Stromal cell of bone marrow (primary cell): ENCODE results near the gene KIF19.

Experiments
- DNase-seq: peaks from one replicate; pipeline ENCODE4 v3.0.0-alpha.2; 2012; ENCODE audit warnings: low read depth

KIF19 gene

GRCh38 chr17:74362810-74363498, 36.9 kb downstream of the KIF19 start:
- no peak for DNase-seq

GRCh38 chr17:74367206-74367605, 41.2 kb downstream of the KIF19 start, which contains the start of gene GPR142:
Gene GPR142 (plus strand): TSS chr17:74367506. CDS start chr17:74369541, 2,035 bp downstream.
- no peak for DNase-seq

GRCh38 chr17:74368341-74369081, 42.5 kb downstream of the KIF19 start:
- peak; percentile 22 for DNase-seq

GRCh38 chr17:74369221-74369620, 43.2 kb downstream of the KIF19 start:
- no peak for DNase-seq

GRCh38 chr17:74369665-74370490, 43.9 kb downstream of the KIF19 start:
- DNase-seq, result no peak

- no peak for DNase-seq
Observed at GRCh38 chr17:74371653-74372147, 45.7 kb downstream of the KIF19 start.

GRCh38 chr17:74372426-74372825, 46.4 kb downstream of the KIF19 start:
- no peak for DNase-seq

GRCh38 chr17:74373838-74374606, 48.0 kb downstream of the KIF19 start:
- no peak for DNase-seq

- DNase-seq, result no peak
Observed at GRCh38 chr17:74374858-74375257, 48.8 kb downstream of the KIF19 start.

- DNase-seq, result peak; percentile 26
Observed at GRCh38 chr17:74379495-74380085, 53.6 kb downstream of the KIF19 start.

GRCh38 chr17:74380086-74380958, 54.3 kb downstream of the KIF19 start:
- DNase-seq, result no peak

- no peak for DNase-seq
Observed at GRCh38 chr17:74380959-74381808, 55.2 kb downstream of the KIF19 start.

- DNase-seq, result no peak
Observed at GRCh38 chr17:74383141-74383540, 57.1 kb downstream of the KIF19 start.

- no peak for DNase-seq
Observed at GRCh38 chr17:74385201-74385600, 59.2 kb downstream of the KIF19 start.

GRCh38 chr17:74386386-74386785, 60.4 kb downstream of the KIF19 start:
- peak; percentile 19 for DNase-seq

- no peak for DNase-seq
Observed at GRCh38 chr17:74387365-74388218, 61.6 kb downstream of the KIF19 start.

- no peak for DNase-seq
Observed at GRCh38 chr17:74389084-74389753, 63.2 kb downstream of the KIF19 start.
